ENCODE data around the gene SNAPC3.

Gene SNAPC3

GRCh38 chr9:15468145-15468544 is 45.5 kb downstream of the SNAPC3 start:
- no peak for DNase-seq (ENCODE audit: low read depth)
- no peak for TF ChIP-seq CTCF (IDR thresholded peaks at IDR 0.05; ENCODE audit: insufficient read depth, low read depth, low read length, missing control alignments)
- H3K4me3 ChIP-seq (ENCODE audit: low read length) = no peak overlapping the region

- TF ChIP-seq CTCF (IDR thresholded peaks at IDR 0.05; ENCODE audit: insufficient read depth, low read depth, low read length, missing control alignments) = no peak
- DNase-seq (ENCODE audit: low read depth) = no peak
- no peak overlapping the region for H3K4me3 ChIP-seq (ENCODE audit: low read length)
Observed at GRCh38 chr9:15469406-15469805, 46.7 kb downstream of the SNAPC3 start.

GRCh38 chr9:15469862-15470261 is 47.2 kb downstream of the SNAPC3 start:
- no peak overlapping the region for H3K4me3 ChIP-seq (ENCODE audit: low read length)
- no peak for DNase-seq (ENCODE audit: low read depth)
- no peak for TF ChIP-seq CTCF (IDR thresholded peaks at IDR 0.05; ENCODE audit: insufficient read depth, low read depth, low read length, missing control alignments)

GRCh38 chr9:15475923-15476536 is 53.4 kb downstream of the SNAPC3 start:
- H3K4me3 ChIP-seq (ENCODE audit: low read length) = no peak overlapping the region
- no peak for DNase-seq (ENCODE audit: low read depth)
- no peak for TF ChIP-seq CTCF (IDR thresholded peaks at IDR 0.05; ENCODE audit: insufficient read depth, low read depth, low read length, missing control alignments)

- DNase-seq (ENCODE audit: low read depth) = no peak
- H3K4me3 ChIP-seq (ENCODE audit: low read length) = no peak overlapping the region
- TF ChIP-seq CTCF (IDR thresholded peaks at IDR 0.05; ENCODE audit: insufficient read depth, low read depth, low read length, missing control alignments) = no peak
Observed at GRCh38 chr9:15480028-15480427, 57.4 kb downstream of the SNAPC3 start.

GRCh38 chr9:15482146-15482545 is 59.5 kb downstream of the SNAPC3 start:
- no peak for DNase-seq (ENCODE audit: low read depth)
- no peak for TF ChIP-seq CTCF (IDR thresholded peaks at IDR 0.05; ENCODE audit: insufficient read depth, low read depth, low read length, missing control alignments)

GRCh38 chr9:15484802-15485201 is 62.1 kb downstream of the SNAPC3 start:
- DNase-seq (ENCODE audit: low read depth) = no peak
- TF ChIP-seq CTCF (IDR thresholded peaks at IDR 0.05; ENCODE audit: insufficient read depth, low read depth, low read length, missing control alignments) = no peak
- H3K4me3 ChIP-seq (ENCODE audit: low read length) = no peak overlapping the region

More at GRCh38 chr9:15482146-15482545, 59.5 kb downstream of the SNAPC3 start:
- no peak overlapping the region for H3K4me3 ChIP-seq (ENCODE audit: low read length)
